Transverse colon (tissue), 4 donors: ENCODE measurements around the gene GCN1. TPM values are rescaled to one million over a fixed set of nuclear protein-coding genes. Genes with fewer than 3 reads are reported as not detected.

Experiments used
- DNase-seq: peaks from one replicate; pipeline ENCODE4 v3.0.0-alpha.2; 2019
- H3K27ac ChIP-seq, 4 donors: fragments of 200-600 bp; sonication (generic); 2 replicates each; pipeline ENCODE4 v1.5.1; 2016 to 2018; ENCODE audit warnings: inconsistent platforms in 4 of 4
- H3K27me3 ChIP-seq: fragments of 200-600 bp; sonication (generic); 2 replicates; pipeline ENCODE4 v1.5.1; 2017; ENCODE audit warnings: inconsistent platforms
- H3K36me3 ChIP-seq, 4 donors: fragments of 200-600 bp; sonication (generic); 2 replicates each; pipeline ENCODE4 v1.5.1; 2017 to 2019; ENCODE audit warnings: inconsistent platforms in 4 of 4
- H3K4me1 ChIP-seq, 4 donors: fragments of 200-600 bp; sonication (generic); 2 replicates each; pipeline ENCODE4 v1.5.1; 2017 to 2020; ENCODE audit warnings: inconsistent platforms in 4 of 4
- H3K4me3 ChIP-seq, 4 donors: fragments of 200-600 bp; sonication (generic); 1 replicate in 1 of 4; 2 replicates in 3 of 4; pipeline versions ENCODE4 v1.5.1 to v1.6.1; 2017 to 2019; ENCODE audit warnings: inconsistent platforms in 4 of 4
- H3K9me3 ChIP-seq, 2 donors: fragments of 200-600 bp; sonication (generic); 2 replicates each; pipeline ENCODE4 v1.5.1; 2017 to 2019; ENCODE audit warnings: inconsistent platforms in 2 of 2
- CTCF ChIP-seq, 5 experiments: fragments of 200-600 bp in 3 of 5; fragments of 450-650 bp in 2 of 5; sonication (generic) in 3 of 5; IDR thresholded peaks; 1 replicate in 2 of 5; 2 replicates in 3 of 5; pipeline ENCODE4 v1.5.1; 2016 to 2017; ENCODE audit warnings: antibody characterized with exemption in 5 of 5, inconsistent platforms in 3 of 5, mild to moderate bottlenecking in 2 of 5, moderate library complexity in 1 of 5
- EP300 ChIP-seq: sonication (generic); formaldehyde crosslinking; IDR thresholded peaks from one replicate; pipeline ENCODE4 v1.6.1; 2017; ENCODE audit warnings: antibody characterized with exemption, low read depth
- POLR2A ChIP-seq: fragments of 450-650 bp; IDR thresholded peaks from one replicate; pipeline ENCODE4 v1.6.1; 2016; ENCODE audit warnings: antibody characterized with exemption, mild to moderate bottlenecking, moderate library complexity
- POLR2AphosphoS5 ChIP-seq, 3 donors: sonication (generic); formaldehyde crosslinking; IDR thresholded peaks; one replicate each; pipeline ENCODE4 v1.6.1; 2016; ENCODE audit warnings: antibody characterized with exemption in 3 of 3
- WGBS, 2 donors: methylation state at CpG; one replicate each; pipeline ENCODE4 v1.1.5; 2018; ENCODE audit warnings: low coverage in 1 of 2; 5-methylcytosine and 5-hydroxymethylcytosine counted together
- in situ Hi-C, 4 donors: fragments of 200-750 bp; cut with MboI; loops; one replicate each; pipeline versions ENCODE4 v1.15.0 to v1.15.1; 2017; ENCODE audit warnings: low sequenced_read_pairs in 3 of 4, low pct_ligation_motif_present in 1 of 4, low pct_unique_long_range_greater_than_20kb in 1 of 4
- intact Hi-C: fragments of 100-400 bp; cut with DNase I; formaldehyde crosslinking; loops from one replicate; pipeline ENCODE4 v1.15.1; 2023; ENCODE audit warnings: low total_unique reads
- total RNA-seq, 4 donors: library from RNA; depleted of rRNA; stranded (reverse); fragments of >200 nt; gene quantifications; one replicate each; pipeline ENCODE4 v1.1.0, GENCODE V29; 2016

Gene GCN1
- total RNA-seq, 4 donors from 2014 or later: 70.0 to 141 (median 107) TPM

- intact Hi-C loops: no loop called here
- no peak for TF ChIP-seq POLR2A
- TF ChIP-seq CTCF (IDR thresholded peaks at IDR 0.05): no peak
- TF ChIP-seq EP300: no peak
- TF ChIP-seq POLR2AphosphoS5 (IDR thresholded peaks at IDR 0.05): no peak
- Histone ChIP-seq H3K36me3 (peaks cover 0 to 32% (median 12%) of the 10 kb centered on the region in 4 donors), H3K27me3 (no peaks in the 10 kb centered on the region), H3K27ac (no peak overlapping the region), H3K4me1 (peaks cover 14 to 27% (median 22%) of the 10 kb centered on the region in 4 donors), H3K4me3 (no peak overlapping the region), H3K9me3 (no peaks in the 10 kb centered on the region)
- DNase-seq: no peak
- WGBS, 2 donors: 83 to 88% methylated on average over 1 to 7 of the region's 7 CpGs
- in situ Hi-C loops: no loop called here
These were observed 3.5 kb downstream of the GCN1 start for GRCh38 chr12:120190985-120191480.

- 93 to 100% methylated on average over 2 to 5 of the region's 5 CpGs for WGBS, 2 donors
- Histone ChIP-seq H3K36me3 (peaks cover 0 to 38% (median 14%) of the 10 kb centered on the region in 4 donors), H3K4me3 (no peak overlapping the region), H3K9me3 (no peaks in the 10 kb centered on the region), H3K27me3 (no peaks in the 10 kb centered on the region), H3K4me1 (peaks cover 11 to 21% (median 19%) of the 10 kb centered on the region in 4 donors), H3K27ac (no peak overlapping the region)
- in situ Hi-C loops (no loop called here), intact Hi-C loops (no loop called here)
- DNase-seq: no peak
- TF ChIP-seq POLR2A (no peak), EP300 (no peak), POLR2AphosphoS5 (IDR thresholded peaks at IDR 0.05) (no peak), CTCF (IDR thresholded peaks at IDR 0.05) (no peak)
These were observed 4.1 kb downstream of the GCN1 start for GRCh38 chr12:120190386-120190785.

- TF ChIP-seq POLR2A (no peak), CTCF (IDR thresholded peaks at IDR 0.05) (no peak), POLR2AphosphoS5 (IDR thresholded peaks at IDR 0.05) (no peak), EP300 (no peak)
These were observed 7.9 kb downstream of the GCN1 start for GRCh38 chr12:120186654-120187053.

GRCh38 chr12:120183211-120183631 lies 11.3 kb downstream of the GCN1 start:
- 43 to 84% methylated on average over 1 to 5 of the region's 5 CpGs for WGBS, 2 donors
- Histone ChIP-seq H3K4me1 (no peaks in the 10 kb centered on the region), H3K36me3 (peaks cover 0 to 82% (median 27%) of the 10 kb centered on the region in 4 donors), H3K9me3 (no peaks in the 10 kb centered on the region), H3K27me3 (no peaks in the 10 kb centered on the region), H3K4me3 (no peak overlapping the region), H3K27ac (no peak overlapping the region)
- in situ Hi-C loops (no loop called here), intact Hi-C loops (no loop called here)
- no peak for DNase-seq
- TF ChIP-seq POLR2AphosphoS5 (IDR thresholded peaks at IDR 0.05): no peak
- no peak for TF ChIP-seq EP300
- no peak for TF ChIP-seq POLR2A
- TF ChIP-seq CTCF (IDR thresholded peaks at IDR 0.05): no peak

More at GRCh38 chr12:120186654-120187053, 7.9 kb downstream of the GCN1 start:
- peaks cover 0 to 69% (median 26%) of the 10 kb centered on the region in 4 donors for H3K36me3 ChIP-seq
- no peak overlapping the region for H3K4me3 ChIP-seq
- WGBS, 2 donors: 53 to 84% methylated on average over 3 to 4 of the region's 4 CpGs
- in situ Hi-C loops (no loop called here), intact Hi-C loops (no loop called here)
- no peaks in the 10 kb centered on the region for H3K9me3 ChIP-seq
- H3K4me1 ChIP-seq: no peaks in the 10 kb centered on the region
- H3K27ac ChIP-seq: no peak overlapping the region
- no peaks in the 10 kb centered on the region for H3K27me3 ChIP-seq
- no peak for DNase-seq
